ENCODE results near the gene CDC20B. TPM values are rescaled to one million over a fixed set of nuclear protein-coding genes. Genes with fewer than 3 reads are reported as not detected.

CDC20B gene
- total and polyA plus RNA-seq, 4 donors, result 0.28 TPM; not detected in 3

DNA sequence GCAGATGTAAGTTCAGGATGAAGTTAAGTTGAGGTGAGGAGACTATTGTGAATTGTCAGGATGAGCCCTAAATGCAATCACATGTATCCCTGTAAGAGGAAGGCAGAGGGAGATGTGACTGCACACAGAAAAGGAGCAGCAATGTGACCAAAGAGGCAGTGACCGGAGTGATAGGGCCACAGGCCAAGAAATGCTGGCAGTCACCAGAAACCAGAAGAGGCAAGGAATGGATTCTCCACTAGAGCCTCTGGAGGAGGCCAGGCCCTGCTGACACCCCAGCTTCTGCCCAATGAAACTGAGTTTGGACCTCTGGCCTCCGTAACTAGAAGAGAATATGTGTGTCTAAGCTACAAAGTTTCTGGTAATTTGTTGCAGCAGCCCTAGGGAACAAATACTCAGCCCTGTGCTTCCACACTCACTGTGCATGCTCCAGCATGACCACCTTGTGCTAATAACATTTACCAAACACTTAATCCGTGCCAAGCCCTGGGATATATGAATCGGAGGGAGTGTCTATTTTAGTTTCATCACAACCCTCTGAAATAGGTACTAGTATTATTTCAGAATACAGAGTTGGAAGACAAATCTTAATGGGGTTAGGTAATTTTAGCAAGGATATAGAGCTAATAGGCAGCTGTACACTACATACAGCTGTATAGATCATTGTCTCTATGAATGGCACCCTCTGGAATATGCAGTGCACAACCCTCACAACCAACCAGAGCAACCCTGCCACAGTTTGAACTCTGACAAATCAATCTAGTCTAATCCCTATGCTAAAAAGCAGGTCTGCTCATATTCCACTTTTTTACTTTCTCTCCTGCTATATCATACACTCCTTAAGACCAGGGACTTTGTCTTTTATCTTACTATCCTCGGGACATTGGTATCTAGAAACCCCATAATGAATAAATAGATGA lies 20.8 kb downstream of the CDC20B start (continued):
- TF ChIP-seq, protein P1, sequence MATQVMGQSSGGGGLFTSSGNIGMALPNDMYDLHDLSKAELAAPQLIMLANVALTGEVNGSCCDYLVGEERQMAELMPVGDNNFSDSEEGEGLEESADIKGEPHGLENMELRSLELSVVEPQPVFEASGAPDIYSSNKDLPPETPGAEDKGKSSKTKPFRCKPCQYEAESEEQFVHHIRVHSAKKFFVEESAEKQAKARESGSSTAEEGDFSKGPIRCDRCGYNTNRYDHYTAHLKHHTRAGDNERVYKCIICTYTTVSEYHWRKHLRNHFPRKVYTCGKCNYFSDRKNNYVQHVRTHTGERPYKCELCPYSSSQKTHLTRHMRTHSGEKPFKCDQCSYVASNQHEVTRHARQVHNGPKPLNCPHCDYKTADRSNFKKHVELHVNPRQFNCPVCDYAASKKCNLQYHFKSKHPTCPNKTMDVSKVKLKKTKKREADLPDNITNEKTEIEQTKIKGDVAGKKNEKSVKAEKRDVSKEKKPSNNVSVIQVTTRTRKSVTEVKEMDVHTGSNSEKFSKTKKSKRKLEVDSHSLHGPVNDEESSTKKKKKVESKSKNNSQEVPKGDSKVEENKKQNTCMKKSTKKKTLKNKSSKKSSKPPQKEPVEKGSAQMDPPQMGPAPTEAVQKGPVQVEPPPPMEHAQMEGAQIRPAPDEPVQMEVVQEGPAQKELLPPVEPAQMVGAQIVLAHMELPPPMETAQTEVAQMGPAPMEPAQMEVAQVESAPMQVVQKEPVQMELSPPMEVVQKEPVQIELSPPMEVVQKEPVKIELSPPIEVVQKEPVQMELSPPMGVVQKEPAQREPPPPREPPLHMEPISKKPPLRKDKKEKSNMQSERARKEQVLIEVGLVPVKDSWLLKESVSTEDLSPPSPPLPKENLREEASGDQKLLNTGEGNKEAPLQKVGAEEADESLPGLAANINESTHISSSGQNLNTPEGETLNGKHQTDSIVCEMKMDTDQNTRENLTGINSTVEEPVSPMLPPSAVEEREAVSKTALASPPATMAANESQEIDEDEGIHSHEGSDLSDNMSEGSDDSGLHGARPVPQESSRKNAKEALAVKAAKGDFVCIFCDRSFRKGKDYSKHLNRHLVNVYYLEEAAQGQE (IDR thresholded peaks at IDR 0.05), result no peak

DNA sequence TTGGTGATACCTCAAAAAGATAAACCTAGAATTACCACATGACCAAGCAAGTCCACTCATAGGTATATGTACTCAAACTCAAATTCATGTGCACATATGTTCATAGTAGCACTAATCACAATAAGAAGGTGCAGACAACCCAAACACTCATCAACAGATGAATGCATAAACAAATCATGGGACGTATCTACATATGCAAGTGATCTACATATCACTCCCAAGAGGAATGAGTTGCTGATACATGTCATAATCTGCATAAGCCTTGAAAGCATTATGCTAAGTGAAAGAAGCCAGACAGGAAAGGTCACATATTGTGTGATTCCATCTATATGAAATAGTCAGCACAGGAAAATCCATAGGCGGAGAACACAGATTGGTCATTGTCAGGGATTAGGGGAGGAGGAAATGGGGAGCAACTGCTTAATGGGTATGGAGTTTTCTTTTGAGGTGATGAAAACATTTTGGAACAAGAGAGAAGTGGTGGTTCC lies 23.6 kb downstream of the CDC20B start:
- no peak for DNase-seq (ENCODE audit: low spot score)
- Histone ChIP-seq H3K4me3 (ENCODE audit: low read depth in 1 of 3, low read length in 3 of 3) (no peak overlapping the region), H3K27me3 (ENCODE audit: control insufficient read depth in 4 of 4, insufficient read depth in 4 of 4, low read length in 3 of 4) (no peaks in the 10 kb centered on the region), H3K9me3 (ENCODE audit: control insufficient read depth in 4 of 4, low read length in 3 of 4) (no peaks in the 10 kb centered on the region), H3K36me3 (ENCODE audit: control insufficient read depth in 4 of 4, insufficient read depth in 3 of 4, low read depth in 1 of 4, low read length in 3 of 4) (no peaks in the 10 kb centered on the region), H3K9ac (ENCODE audit: low read depth in 1 of 2, low read length in 2 of 2) (no peak overlapping the region), H3K4me1 (ENCODE audit: control insufficient read depth in 4 of 4, insufficient read depth in 4 of 4, low read length in 3 of 4) (peaks cover 0 to 2% (median under 1%) of the 10 kb centered on the region in 4 donors), H3K27ac (ENCODE audit: low read depth in 1 of 2, low read length in 2 of 2) (no peak overlapping the region)
- 78% methylated on average over 2 of the region's 2 CpGs for WGBS
- TF ChIP-seq, protein P2, sequence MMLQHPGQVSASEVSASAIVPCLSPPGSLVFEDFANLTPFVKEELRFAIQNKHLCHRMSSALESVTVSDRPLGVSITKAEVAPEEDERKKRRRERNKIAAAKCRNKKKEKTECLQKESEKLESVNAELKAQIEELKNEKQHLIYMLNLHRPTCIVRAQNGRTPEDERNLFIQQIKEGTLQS (IDR thresholded peaks at IDR 0.05), result no peak
- TF ChIP-seq GABPA (IDR thresholded peaks at IDR 0.05 in 1 of 2, conservative IDR thresholded peaks at IDR 0.05 in 1 of 2) (no peak), HNF4A (conservative IDR thresholded peaks at IDR 0.05) (no peak), RAD21 (IDR thresholded peaks at IDR 0.05) (no peak), JUND (IDR thresholded peaks at IDR 0.05) (no peak), FOXA2 (IDR thresholded peaks at IDR 0.05) (no peak), FOXA1 (IDR thresholded peaks at IDR 0.05) (no peak), RXRA (IDR thresholded peaks at IDR 0.05) (no peak), NR2F2 (IDR thresholded peaks at IDR 0.05) (no peak), HNF4G (IDR thresholded peaks at IDR 0.05) (no peak), EGR1 (IDR thresholded peaks at IDR 0.05; ENCODE audit: low read depth in 2 of 2) (no peak), SP1 (IDR thresholded peaks at IDR 0.05) (no peak)
- TF ChIP-seq, protein P3, sequence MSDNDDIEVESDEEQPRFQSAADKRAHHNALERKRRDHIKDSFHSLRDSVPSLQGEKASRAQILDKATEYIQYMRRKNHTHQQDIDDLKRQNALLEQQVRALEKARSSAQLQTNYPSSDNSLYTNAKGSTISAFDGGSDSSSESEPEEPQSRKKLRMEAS (IDR thresholded peaks at IDR 0.05), result no peak
- TF ChIP-seq, protein P4, sequence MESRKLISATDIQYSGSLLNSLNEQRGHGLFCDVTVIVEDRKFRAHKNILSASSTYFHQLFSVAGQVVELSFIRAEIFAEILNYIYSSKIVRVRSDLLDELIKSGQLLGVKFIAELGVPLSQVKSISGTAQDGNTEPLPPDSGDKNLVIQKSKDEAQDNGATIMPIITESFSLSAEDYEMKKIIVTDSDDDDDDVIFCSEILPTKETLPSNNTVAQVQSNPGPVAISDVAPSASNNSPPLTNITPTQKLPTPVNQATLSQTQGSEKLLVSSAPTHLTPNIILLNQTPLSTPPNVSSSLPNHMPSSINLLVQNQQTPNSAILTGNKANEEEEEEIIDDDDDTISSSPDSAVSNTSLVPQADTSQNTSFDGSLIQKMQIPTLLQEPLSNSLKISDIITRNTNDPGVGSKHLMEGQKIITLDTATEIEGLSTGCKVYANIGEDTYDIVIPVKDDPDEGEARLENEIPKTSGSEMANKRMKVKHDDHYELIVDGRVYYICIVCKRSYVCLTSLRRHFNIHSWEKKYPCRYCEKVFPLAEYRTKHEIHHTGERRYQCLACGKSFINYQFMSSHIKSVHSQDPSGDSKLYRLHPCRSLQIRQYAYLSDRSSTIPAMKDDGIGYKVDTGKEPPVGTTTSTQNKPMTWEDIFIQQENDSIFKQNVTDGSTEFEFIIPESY (IDR thresholded peaks at IDR 0.05), result no peak
- TF ChIP-seq, protein P1 (IDR thresholded peaks at IDR 0.05), result no peak
- TF ChIP-seq, protein P5, sequence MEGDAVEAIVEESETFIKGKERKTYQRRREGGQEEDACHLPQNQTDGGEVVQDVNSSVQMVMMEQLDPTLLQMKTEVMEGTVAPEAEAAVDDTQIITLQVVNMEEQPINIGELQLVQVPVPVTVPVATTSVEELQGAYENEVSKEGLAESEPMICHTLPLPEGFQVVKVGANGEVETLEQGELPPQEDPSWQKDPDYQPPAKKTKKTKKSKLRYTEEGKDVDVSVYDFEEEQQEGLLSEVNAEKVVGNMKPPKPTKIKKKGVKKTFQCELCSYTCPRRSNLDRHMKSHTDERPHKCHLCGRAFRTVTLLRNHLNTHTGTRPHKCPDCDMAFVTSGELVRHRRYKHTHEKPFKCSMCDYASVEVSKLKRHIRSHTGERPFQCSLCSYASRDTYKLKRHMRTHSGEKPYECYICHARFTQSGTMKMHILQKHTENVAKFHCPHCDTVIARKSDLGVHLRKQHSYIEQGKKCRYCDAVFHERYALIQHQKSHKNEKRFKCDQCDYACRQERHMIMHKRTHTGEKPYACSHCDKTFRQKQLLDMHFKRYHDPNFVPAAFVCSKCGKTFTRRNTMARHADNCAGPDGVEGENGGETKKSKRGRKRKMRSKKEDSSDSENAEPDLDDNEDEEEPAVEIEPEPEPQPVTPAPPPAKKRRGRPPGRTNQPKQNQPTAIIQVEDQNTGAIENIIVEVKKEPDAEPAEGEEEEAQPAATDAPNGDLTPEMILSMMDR (IDR thresholded peaks at IDR 0.05; ENCODE audit: low read depth, low read length, missing input control), result no peak

Data from liver (tissue), 9 donors.